GM21529 (cell line): Measurements from ENCODE around the gene ACSL1.

Source experiments
- ATAC-seq: cut with Tn5 transposase; IDR thresholded peaks from one replicate; pipeline ENCODE4 v1.9.1; 2021; ENCODE audit not compliant: unreplicated experiment

The ACSL1 gene

DNA sequence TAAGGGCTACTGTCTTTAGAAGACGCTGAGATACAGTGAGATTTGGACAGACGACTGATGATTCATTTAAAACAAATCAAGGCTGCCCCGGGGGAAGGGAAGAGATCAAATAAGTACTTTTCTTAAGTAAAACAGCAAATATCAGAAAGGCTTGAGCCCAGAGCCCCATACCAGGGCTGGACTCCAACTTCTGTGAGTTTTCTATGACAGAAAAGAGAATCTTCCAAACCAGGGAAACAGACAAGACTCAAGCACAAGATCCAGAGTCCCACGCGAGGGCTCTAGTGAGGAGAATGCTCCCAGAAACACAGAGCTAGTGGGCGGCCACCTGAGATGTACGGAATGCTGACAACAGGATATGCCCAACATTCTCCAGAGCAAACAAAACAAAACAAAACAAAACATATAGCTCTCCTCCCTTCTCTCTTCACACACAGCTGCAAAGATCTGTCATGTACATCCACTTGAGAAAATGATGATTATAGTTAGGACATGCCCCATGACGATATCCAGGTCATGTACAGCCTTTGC, 13.1 kb downstream of the ACSL1 start:
- no peak for ATAC-seq

DNA sequence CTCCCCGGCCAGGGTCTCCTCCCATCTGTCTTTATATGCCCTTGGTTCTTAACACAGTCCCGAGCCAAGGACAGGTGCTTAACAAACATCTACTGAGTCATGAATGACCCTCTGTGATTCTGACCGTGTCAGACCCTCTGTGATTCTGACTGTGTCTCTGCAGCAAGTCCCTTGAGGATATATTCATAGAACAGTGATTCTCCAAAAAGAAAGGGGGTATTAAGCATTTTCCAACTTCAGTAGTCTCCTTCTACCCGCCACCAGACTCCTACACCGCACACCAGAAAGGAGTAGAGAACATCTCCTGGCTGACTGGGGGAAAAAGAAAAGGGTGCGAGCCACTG, 13.6 kb downstream of the ACSL1 start:
- ATAC-seq: no peak

DNA sequence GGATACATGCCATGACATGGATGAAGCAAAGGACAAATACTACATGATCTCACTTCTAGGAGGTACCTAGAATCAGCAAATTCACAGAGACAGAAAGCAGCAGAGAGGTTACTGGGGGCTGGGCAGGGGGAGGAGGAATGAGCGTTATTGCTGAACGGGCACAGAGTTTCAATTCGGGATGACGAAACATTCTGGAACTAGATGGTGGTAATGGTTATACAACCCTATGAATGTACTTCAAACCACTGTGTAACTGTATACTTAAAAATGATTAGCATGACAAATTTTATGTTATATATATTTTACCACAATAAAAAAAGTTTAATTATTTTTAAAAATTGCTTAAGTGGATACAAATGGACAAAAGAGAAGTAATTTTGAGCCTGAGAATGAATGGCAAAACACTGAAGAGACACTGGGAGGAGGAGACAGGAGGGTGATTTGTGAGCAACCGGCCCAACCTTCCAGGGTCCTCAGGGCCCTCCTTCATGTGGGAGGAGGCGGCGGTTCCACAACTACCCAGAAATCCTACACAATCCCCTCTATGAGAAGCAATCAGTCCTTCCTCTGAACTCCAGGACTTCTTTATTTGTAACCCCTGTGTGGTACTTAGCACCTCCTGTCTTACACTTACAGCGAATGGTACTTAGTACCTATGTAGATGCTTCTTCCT, 14.1 kb downstream of the ACSL1 start:
- no peak for ATAC-seq

DNA sequence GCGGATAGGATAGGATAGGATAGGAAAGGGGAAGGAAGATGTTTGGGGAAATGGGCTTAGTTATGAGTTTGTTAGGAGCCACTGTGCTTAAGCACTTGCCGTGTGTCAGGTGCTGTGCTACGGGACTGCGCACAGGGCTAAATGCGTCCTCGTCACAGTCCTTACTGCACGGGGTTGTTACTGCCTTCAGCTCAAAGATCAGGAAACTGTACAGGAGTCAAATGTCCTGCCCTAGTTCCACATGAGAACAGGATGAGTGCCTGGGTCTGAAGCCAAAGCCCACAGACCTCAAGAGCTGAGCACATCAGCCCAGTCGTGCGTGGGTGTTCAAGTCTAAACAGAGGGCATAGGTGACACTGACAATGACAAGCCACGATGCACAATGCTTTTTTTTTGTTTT, 15.0 kb downstream of the ACSL1 start:
- no peak for ATAC-seq

DNA sequence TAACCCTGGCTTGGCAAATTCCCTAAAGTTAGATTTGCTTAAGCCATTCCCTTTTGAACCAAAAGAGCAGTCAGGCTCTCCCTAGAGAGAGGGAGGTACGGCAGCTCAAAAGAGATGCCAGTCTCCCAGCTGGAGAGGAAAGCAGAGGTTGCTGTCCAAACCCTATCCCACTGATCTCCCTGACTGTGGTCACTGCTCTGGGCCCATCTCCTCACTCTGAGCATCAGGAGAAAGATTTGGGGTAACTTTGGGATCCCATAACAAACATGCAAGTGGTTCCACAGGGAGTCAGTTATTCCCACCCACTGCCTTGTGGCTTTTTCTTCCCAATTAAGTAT, 17.1 kb downstream of the ACSL1 start:
- ATAC-seq: no peak

DNA sequence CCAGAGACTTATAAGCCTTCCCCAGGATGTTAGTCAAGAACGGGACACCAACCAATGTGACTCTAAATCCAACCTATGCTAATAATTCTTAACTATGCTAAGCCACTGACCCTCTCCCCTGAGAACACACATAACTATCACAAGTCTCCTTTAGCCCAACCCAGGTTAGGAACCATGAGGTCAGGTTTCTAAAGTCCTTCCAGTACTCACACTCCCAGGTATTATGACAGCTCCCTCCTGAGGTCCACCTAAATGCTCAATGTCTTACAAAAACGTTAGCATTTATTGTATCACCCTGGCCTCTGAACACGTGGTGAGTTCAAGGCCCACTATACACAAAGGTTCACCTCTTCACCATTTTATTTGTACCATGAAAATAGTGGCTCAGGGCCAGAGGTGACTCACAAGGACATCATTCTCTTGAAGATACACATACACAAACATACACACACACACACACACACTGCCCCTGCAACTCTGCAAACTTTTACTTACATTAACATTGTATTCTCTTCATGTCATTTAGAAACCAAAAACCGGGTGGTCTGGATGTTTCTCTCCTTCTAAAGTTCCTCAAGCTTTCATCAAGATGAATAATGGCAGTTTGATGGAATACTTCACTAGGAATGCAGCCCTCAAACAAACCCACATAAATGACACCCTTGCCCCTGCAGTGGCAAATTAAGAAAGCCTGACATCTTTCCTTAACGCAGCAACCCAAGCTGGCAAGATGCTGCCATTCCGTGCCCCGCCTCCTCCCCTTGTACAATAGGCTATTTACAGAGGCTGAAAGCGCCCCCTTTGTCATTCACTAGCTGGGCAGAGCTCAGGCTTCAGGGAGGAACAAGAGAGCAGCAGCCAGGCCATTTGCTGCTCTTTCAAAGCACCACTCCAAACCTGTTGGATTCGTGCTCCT, 17.7 kb downstream of the ACSL1 start:
- ATAC-seq: no peak

DNA sequence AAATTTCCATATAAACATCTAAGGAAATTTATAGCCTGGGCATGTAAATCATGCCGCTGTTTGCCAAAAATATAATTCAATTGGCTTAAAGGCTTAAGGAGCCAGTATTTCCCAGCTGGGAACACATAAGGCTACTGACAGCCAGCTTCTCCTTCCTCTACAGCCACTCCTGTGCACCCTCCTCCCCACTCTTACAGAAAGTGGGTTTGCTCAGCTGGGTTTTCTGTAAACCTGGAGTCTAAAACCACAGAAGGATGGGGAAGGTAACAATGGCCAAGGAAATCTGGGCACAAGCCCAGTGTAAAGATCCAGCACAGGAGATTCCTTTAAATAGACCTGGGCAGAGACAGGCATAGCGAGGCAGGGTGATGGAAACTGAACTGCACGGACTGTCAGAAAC, 18.5 kb downstream of the ACSL1 start:
- no peak for ATAC-seq

DNA sequence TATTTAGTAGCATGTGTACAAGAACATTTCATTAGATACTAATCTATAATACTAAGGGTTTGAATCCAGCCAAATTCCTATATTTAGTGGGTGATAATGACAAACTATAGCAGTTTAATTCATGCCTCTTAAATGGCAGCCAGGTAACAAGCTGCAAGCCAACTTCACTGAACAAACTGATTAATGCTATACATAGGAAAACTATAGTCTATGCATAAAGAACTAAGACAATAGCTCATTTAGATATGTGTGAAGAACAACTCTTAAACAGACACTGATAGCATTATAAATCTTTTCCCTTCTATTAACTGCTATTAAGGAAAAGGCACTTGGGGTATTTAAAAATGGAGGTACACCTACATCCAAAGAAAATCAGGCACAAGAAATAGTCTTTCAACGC, 19.1 kb downstream of the ACSL1 start:
- ATAC-seq: no peak

DNA sequence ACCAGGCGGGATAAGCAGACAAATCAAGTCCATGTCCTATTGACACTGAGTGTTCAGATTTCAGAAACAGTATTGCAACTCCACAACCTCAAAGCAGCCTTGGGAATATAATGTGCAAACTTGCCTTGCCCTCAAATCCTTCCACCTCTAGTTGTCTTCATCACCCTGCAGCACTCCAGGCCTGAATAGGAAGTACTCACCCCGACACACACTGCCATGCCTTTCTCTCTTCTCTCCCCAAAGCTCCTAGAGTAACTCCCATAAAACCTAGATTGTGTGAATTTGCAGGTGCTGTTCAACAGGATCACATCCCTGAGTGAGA, 19.6 kb downstream of the ACSL1 start:
- no peak for ATAC-seq

DNA sequence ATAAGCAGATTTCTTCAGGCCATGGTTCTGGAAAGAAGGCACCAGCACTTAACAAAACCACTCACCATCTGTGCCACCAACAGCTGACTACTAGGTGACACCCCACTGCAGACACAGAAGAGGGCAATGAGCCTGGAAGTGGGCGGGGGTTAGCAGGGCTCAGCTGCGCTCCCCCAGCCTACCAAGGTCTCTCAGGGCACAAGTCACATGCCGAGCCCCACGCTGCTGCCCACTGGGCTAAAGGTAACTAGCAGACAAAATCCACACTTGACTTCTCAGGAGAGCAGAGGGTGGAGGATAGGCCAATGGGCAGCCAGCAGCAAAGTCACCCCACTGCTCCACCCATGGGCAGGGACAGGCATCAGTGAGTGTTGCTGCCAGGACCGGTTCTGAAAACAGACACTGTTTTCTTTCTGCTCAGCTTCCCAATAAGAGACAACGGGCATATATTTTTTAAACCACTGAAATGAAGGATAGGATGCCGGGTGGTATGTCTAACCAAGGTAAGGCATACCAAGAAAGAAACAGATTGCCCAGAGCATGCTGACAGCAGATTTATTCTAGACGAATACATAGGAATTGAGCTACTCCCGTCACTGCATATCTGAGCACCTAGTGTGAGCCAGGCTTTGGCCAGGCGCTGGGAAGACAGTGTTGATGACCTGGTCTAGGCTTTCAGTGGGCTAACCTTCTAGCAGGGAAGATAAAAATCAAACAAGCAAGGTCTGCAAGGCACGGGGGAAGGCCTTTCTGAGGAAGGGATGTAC, 20.1 kb downstream of the ACSL1 start:
- peak; percentile 77 for ATAC-seq

DNA sequence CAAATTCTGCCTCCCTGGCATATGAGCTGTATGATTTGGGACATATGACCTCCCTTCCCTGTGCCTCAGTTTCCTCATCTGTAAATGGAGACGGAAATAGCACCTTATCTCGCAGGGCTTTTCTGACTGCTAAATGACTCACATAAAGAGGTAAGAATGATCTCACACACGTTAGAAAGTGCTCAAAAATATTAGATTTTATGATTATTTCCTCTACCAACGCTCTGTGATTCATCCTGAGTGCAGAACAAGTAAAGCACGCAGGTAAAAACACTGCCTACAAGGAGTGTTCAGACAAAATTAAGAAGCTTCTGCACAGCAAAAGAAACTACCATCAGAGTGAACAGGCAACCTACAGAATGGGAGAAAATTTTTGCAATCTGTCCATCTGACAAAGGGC, 21.1 kb downstream of the ACSL1 start:
- ATAC-seq: no peak

DNA sequence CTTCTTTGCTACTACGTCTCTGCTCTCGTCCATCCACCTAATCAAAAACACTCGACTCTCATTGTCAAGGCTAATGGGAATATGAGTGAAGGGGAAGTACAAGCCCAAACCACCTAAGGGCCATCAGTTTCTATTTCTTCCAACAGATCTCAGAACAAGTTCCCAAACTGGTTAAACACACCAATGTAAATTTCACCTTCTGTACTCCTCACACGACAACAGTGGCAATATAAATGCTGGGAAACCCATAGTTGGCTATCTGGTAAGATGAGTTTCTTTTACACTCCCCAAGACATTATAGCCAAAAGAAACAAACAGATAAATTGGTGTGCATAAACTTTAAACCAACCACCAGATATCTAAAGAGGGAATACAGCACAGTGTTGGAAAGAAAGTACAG, 21.9 kb downstream of the ACSL1 start:
- no peak for ATAC-seq

DNA sequence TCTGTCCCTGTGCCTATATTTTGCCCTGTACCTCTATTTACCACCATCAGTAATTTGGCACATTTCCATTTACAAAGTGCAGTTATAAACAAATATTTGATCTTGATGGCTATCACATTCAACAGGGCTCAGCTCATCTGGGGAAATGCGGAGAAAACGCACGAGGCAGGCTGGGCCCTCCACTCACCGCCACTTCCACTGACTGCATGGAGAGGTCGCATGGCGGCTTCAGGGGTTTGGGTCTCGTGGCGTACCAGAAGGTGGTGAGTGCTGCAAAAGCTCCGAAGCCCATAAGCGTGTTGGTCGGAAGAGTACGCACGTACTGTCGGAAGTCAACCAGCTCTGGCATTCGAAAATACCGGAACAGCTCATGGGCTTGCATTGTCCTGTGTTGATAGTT, 22.6 kb downstream of the ACSL1 start:
- ATAC-seq: no peak

DNA sequence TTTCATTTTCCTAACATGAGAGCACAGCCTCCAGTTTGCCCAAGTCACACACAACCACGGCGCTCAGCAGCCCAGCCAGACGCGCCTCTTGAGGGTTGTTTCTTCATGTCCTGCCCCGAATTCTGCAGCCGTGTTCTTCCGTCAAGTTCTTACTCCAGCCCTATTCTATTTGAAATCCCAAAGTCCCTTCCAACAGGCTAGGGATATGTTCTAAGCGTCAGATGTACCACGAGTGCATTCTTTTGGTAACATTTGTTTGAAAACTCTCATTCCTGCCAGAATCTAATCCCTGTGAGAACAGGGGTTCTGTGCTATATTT, 23.1 kb downstream of the ACSL1 start:
- ATAC-seq: no peak

DNA sequence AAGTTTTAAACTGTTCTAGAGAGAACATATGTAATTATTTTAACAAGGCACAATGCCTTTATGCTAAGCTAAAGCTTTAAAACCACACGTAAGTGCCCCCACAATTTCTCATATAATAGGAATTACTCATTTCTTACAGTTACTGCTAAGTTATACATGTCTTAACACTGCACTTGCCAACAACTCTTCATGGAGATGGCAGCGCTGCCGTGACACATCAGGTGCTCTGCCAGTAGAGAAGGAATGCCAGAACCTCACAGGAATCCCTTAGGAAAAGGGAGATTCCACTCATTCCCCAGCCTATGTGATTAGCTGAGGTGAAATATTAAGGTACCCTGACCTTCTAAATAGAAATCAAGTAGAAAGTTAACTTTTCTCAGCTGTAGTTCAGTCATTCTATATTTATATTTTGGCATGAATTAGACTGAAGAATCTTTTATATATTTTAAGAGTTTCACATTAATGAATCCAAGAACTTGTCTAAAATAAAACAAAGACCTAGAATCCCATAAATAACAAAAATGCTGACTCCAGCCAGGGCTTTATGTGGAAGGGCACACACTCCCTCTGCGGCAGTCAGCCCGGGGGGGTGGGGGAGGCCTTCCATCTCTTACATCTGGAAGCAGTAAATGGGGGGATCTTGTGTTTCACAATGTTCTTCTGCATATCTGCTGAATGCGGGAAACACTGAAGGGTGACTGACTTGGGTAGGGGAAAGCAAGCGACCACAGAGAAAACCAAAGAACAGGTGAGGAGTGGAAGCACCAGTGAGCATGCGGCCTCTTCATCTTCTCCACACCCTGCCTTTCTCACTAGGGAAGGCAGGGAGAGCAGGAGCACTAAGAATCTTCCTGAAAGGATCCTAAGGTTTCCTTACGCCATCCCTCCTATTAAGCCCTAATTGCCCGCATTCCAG, 23.7 kb downstream of the ACSL1 start:
- no peak for ATAC-seq

DNA sequence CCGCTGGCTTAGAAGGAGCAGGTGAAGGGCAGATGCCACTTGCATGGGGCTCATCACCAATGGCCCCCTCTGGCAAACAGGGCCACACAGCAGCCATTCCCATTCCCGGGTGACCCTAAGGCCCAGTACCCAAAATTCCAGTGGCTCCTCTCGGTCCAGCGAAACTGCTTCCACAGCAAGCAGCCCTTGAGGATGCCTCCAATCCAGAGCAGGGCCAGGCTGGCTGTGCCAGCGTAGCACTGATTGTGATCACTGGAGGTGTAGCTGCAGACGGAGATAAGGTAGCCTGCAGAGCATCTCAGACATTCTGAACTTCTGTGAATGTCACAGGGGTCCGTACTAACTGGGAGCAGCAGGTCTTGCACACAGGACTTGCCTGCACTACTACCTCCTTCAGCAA, 27.3 kb downstream of the ACSL1 start:
- no peak for ATAC-seq

DNA sequence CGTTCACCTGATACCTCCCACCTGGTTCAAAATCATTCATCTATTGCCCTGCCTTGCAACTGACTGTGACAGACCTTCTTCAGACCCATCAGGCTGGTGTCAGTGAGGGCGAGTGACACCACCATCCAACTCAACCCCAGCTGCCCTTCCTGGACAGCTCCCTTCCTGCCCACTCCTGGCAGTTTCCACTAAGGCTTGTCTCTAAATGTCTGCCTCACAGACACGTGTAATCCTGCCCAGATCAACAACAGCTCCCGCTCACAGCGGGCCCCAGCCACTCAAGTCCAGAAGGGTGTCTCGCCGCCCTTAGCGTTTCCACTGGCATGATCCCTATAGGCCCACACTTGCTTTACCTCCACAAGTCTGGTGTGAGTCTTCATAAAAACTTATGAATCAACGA, 28.9 kb downstream of the ACSL1 start:
- no peak for ATAC-seq

DNA sequence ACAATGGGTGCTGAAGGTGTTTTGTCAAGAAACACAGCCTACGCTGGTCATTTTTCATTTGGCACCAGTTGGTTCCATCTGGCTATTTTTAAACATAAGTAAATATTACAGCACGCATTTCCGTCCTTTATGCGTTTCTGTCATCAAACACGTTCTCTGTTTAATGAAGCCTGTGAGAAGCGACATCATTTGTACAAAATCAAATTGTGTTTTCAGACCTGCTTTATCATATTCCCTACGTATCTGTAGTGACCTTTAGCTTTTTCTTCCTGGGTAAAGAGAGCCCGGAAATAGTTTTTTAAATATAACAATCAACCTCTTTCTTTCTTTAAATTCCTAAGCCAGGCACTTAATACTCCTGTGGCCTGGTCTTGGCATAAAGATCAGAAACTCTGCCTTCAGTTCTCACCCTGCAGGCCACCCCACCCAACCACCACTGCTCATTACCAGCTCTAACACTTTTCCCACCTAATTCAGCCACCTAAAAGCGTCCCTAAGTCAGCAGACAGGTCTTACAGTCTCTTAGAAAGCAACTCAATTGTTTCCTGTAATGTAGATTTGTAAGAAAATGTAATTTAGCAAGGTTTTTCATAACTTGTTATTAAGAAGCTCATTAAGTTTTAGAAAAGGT, 30.4 kb downstream of the ACSL1 start:
- no peak for ATAC-seq

DNA sequence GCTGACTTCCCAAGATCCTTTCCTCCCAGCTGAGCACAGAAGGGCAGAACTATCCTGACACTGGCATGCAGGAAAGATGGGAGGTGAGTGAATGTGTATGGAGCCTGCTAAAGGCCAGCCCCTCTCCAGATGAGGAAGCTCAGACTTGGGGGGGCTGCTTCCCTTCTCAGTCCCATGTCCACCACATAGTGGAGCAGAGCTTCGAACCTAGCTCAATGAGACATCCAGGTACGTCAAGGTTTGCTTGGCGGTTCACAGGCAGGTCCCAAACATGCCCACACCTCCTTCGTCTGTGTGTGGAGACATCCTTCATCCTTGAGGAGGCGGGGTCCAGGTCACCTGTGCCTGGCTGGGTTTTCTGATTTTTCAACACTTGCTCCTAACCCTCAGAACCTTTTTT, 31.3 kb downstream of the ACSL1 start:
- no peak for ATAC-seq

DNA sequence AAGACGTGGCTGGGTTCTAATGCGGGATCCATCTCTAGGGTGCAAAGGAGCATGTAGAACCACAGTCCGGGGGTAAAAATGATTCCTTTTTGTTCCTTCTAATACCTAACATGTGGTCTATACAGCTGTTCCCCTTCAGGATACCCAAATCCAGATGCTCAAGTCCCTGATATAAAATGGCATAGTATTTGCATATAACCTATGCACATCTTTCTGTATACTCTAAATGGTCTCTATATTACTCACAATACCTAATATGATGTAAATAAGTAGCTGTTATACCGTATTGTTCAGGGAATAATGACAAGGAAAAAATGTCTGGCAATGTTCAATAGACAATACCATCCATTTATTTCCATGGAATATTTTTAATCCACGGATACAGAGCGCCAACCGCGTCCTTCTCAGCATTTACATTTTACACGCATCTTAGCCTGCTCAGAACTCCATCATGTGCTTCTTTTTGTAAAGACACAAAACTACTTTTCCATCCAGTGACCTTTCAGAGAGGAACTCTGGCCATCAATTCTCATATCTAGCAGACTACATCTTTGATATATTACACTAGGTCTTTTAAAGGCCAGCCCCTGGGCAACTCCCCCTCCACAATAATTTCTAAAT, 31.9 kb downstream of the ACSL1 start:
- ATAC-seq: no peak
